Measurements from ENCODE around the gene CPXM1. TPM values are rescaled to one million over a fixed set of nuclear protein-coding genes. Genes with fewer than 3 reads are reported as not detected.
"Not testable (repeated sequence)": the region's sequence is repeated elsewhere in the genome, so short reads cannot be mapped to it uniquely, and the experiment has no call there.

The CPXM1 gene
- total RNA-seq, 1 experiment from 2014 or later, result 0.17 TPM

GRCh38 chr20:2771631-2772080, 28.8 kb downstream of the CPXM1 start:
- ChIA-PET POLR2A (no interaction called here), RAD21 (ENCODE audit: low non-redundant PET in 1 of 2, low total read pairs in 2 of 2, uncharacterized antibody in 2 of 2, unreplicated experiment in 2 of 2) (no interaction called here), CTCF (no interaction called here)
- Histone ChIP-seq H3K9me2 (ENCODE audit: insufficient read depth) (no peaks in the 10 kb centered on the region), H3K79me2 (ENCODE audit: insufficient read depth, low read length) (no peaks in the 10 kb centered on the region), H3K4me1 (ENCODE audit: control insufficient read depth in 1 of 2, insufficient read depth in 2 of 2, low read length in 2 of 2) (peaks cover 6 to 9% of the 10 kb centered on the region in 2 experiments), H3K27ac (ENCODE audit: low read depth, low read length) (no peak overlapping the region), H3K9me3 (ENCODE audit: control insufficient read depth in 1 of 2, insufficient read depth in 1 of 2, low read depth in 1 of 2, low read length in 2 of 2) (no peaks in the 10 kb centered on the region), H3K36me3 (ENCODE audit: control insufficient read depth in 1 of 2, insufficient read depth in 2 of 2, low read length in 2 of 2) (no peaks in the 10 kb centered on the region), H2AFZ (ENCODE audit: low read depth, low read length, poor library complexity, severe bottlenecking) (no peak overlapping the region), H3K9ac (ENCODE audit: low read length) (no peak overlapping the region), H3K27me3 (ENCODE audit: insufficient read depth, low read length) (no peaks in the 10 kb centered on the region), H3K4me3 (replicated peaks in 1 of 2; ENCODE audit: low read depth in 1 of 2, low read length in 2 of 2) (no peak overlapping the region), H3K4me2 (ENCODE audit: low read length) (no peak overlapping the region), H4K20me1 (ENCODE audit: insufficient read depth) (no peaks in the 10 kb centered on the region)
- intact Hi-C loops (cut with micrococcal nuclease), result no loop called here
- BruUV-seq (replicated peaks), result no TSS peak
- no peak for ATAC-seq
- TF ChIP-seq REST (IDR thresholded peaks at IDR 0.05; ENCODE audit: low read depth) (no peak), CEBPB (IDR thresholded peaks at IDR 0.05; ENCODE audit: low read depth) (no peak), SRF (IDR thresholded peaks at IDR 0.05; ENCODE audit: low read depth) (no peak), FOSL1 (IDR thresholded peaks at IDR 0.05; ENCODE audit: low read depth) (no peak), ZNF274 (IDR thresholded peaks at IDR 0.05; ENCODE audit: low read depth, low read length) (no peak), CBX3 (IDR thresholded peaks at IDR 0.05; ENCODE audit: low read depth) (no peak), JUND (IDR thresholded peaks at IDR 0.05) (no peak), TCF7L2 (IDR thresholded peaks at IDR 0.05; ENCODE audit: borderline replicate concordance, extremely low read depth, insufficient read depth, insufficient read length) (no peak), MAX (IDR thresholded peaks at IDR 0.05) (no peak), SIN3A (IDR thresholded peaks at IDR 0.05; ENCODE audit: low read depth) (no peak), ATF3 (IDR thresholded peaks at IDR 0.05) (no peak), POLR2A (IDR thresholded peaks at IDR 0.05; ENCODE audit: borderline replicate concordance, extremely low read depth, insufficient read depth, insufficient read length) (no peak), ELF1 (IDR thresholded peaks at IDR 0.05; ENCODE audit: borderline replicate concordance, low read depth) (no peak), POLR2AphosphoS5 (IDR thresholded peaks at IDR 0.05; ENCODE audit: low read depth, low read length) (no peak), CTCF (IDR thresholded peaks at IDR 0.05 in 2 of 3, conservative IDR thresholded peaks at IDR 0.05 in 1 of 3; ENCODE audit: borderline replicate concordance in 1 of 3, insufficient read depth in 1 of 3, low read depth in 2 of 3, low read length in 2 of 3) (no peak), YY1 (IDR thresholded peaks at IDR 0.05; ENCODE audit: extremely low read depth, insufficient replicate concordance, low read depth, low read length) (no peak)
- DNase-seq (ENCODE audit: low read depth, low spot score), result no peak

- DNase-seq (ENCODE audit: low read depth, low spot score); BruUV-seq (replicated peaks); H3K27me3 ChIP-seq (ENCODE audit: insufficient read depth, low read length); H3K4me2 ChIP-seq (ENCODE audit: low read length); H3K4me1 ChIP-seq (ENCODE audit: control insufficient read depth in 1 of 2, insufficient read depth in 2 of 2, low read length in 2 of 2); H3K9ac ChIP-seq (ENCODE audit: low read length); H3K4me3 ChIP-seq (replicated peaks in 1 of 2; ENCODE audit: low read depth in 1 of 2, low read length in 2 of 2); intact Hi-C loops (cut with micrococcal nuclease); CTCF ChIA-PET; H3K27ac ChIP-seq (ENCODE audit: low read depth, low read length); H3K9me3 ChIP-seq (ENCODE audit: control insufficient read depth in 1 of 2, insufficient read depth in 1 of 2, low read depth in 1 of 2, low read length in 2 of 2); H3K36me3 ChIP-seq (ENCODE audit: control insufficient read depth in 1 of 2, insufficient read depth in 2 of 2, low read length in 2 of 2); POLR2A ChIA-PET; RAD21 ChIA-PET (ENCODE audit: low non-redundant PET in 1 of 2, low total read pairs in 2 of 2, uncharacterized antibody in 2 of 2, unreplicated experiment in 2 of 2); ATAC-seq; H3K9me2 ChIP-seq (ENCODE audit: insufficient read depth); H2AFZ ChIP-seq (ENCODE audit: low read depth, low read length, poor library complexity, severe bottlenecking); H3K79me2 ChIP-seq (ENCODE audit: insufficient read depth, low read length); H4K20me1 ChIP-seq (ENCODE audit: insufficient read depth): not testable (repeated sequence)
Observed at GRCh38 chr20:2770091-2770490, 30.3 kb downstream of the CPXM1 start.
